Suprapubic skin (tissue), 4 donors: Measurements from ENCODE around the gene CCDC197. TPM values are rescaled to one million over a fixed set of nuclear protein-coding genes. Genes with fewer than 3 reads are reported as not detected.

Experiments used
- DNase-seq, 2 donors: peaks; one replicate each; pipeline ENCODE4 v3.0.0-alpha.2; 2019; ENCODE audit warnings: low spot score in 2 of 2
- H3K27ac ChIP-seq: fragments of 200-600 bp; sonication (generic); one replicate; pipeline ENCODE4 v1.5.1; 2019
- H3K27me3 ChIP-seq: fragments of 200-600 bp; sonication (generic); one replicate; pipeline ENCODE4 v1.5.1; 2019
- H3K36me3 ChIP-seq: fragments of 200-600 bp; sonication (generic); one replicate; pipeline ENCODE4 v1.5.1; 2019
- H3K4me1 ChIP-seq: fragments of 200-600 bp; sonication (generic); one replicate; pipeline ENCODE4 v1.5.1; 2019
- H3K4me3 ChIP-seq: fragments of 200-600 bp; sonication (generic); one replicate; pipeline ENCODE4 v1.5.1; 2019; ENCODE audit warnings: mild to moderate bottlenecking
- H3K9me3 ChIP-seq: fragments of 200-600 bp; sonication (generic); one replicate; pipeline ENCODE4 v1.5.1; 2019
- EP300 ChIP-seq: sonication (generic); formaldehyde crosslinking; IDR thresholded peaks from one replicate; pipeline ENCODE4 v1.6.1; 2017; ENCODE audit warnings: antibody characterized with exemption
- POLR2A ChIP-seq, 2 donors: fragments of 450-650 bp; IDR thresholded peaks; one replicate each; pipeline ENCODE4 v1.6.1; 2017; ENCODE audit warnings: antibody characterized with exemption in 2 of 2, mild to moderate bottlenecking in 2 of 2, moderate library complexity in 2 of 2
- POLR2AphosphoS5 ChIP-seq, 3 donors: sonication (generic); formaldehyde crosslinking; IDR thresholded peaks; one replicate each; pipeline ENCODE4 v1.6.1; 2017; ENCODE audit warnings: antibody characterized with exemption in 3 of 3
- WGBS: methylation state at CpG from one replicate; pipeline ENCODE4 v1.1.5; 2018; 5-methylcytosine and 5-hydroxymethylcytosine counted together
- total RNA-seq, 4 donors: library from RNA; depleted of rRNA; stranded (reverse); fragments of >200 nt; gene quantifications; one replicate each; pipeline ENCODE4 v1.1.0, GENCODE V29; 2016
- TF ChIP-seq, protein P1 (sequence below), 2 donors: fragments of 200-600 bp in 1 of 2; fragments of 450-650 bp in 1 of 2; sonication (generic) in 1 of 2; IDR thresholded peaks; one replicate each; pipeline ENCODE4 v1.5.1; 2016 to 2019; ENCODE audit warnings: antibody characterized with exemption in 2 of 2, mild to moderate bottlenecking in 1 of 2, moderate library complexity in 1 of 2

Gene CCDC197
- total RNA-seq, 4 donors from 2014 or later, result not detected

DNA sequence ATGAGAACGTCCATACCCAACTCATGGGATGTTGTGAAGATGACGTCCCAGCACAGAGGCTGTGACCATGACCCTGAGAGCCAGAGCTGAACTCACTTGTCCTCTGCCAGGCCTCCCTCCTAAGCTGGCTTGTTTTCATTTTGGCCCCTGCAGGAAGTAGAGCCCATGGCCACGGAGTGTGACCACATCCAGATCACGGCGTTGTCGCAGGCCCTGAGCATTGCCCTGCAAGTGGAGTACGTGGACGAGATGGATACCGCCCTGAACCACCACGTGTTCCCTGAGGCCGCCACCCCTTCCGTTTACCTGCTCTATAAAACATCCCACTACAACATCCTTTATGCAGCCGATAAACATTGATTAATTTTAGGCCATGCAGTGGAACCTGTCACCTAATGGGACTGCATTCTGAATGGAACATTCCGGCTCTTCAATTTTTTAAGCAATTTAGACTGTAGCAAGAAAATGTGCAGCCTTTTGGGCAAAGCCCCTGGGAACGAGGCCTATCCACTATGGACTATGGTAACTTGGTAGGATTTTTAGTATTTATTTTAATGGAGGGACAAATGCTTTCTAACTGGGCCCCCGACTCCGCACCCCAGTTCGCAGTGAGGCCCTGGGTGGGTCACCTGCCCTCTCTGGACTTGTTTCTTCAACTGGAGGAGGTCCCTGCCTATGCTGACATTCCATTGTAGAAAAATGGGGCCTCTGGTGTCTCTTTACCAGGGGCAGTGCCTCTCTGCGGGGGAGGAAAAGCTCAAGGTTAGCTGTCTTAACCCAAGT, 48.7 kb downstream of the CCDC197 start:
- Histone ChIP-seq H3K4me3 (no peak overlapping the region), H3K27me3 (no peaks in the 10 kb centered on the region), H3K36me3 (peaks cover 74% of the 10 kb centered on the region), H3K4me1 (peaks cover 6% of the 10 kb centered on the region), H3K27ac (no peak overlapping the region), H3K9me3 (no peaks in the 10 kb centered on the region)
- 84% methylated on average over 19 of the region's 19 CpGs for WGBS
- peak; percentile 9 to 52 for DNase-seq
- no peak for TF ChIP-seq POLR2AphosphoS5 (IDR thresholded peaks at IDR 0.05)
- TF ChIP-seq EP300, result no peak
- TF ChIP-seq, protein P1, sequence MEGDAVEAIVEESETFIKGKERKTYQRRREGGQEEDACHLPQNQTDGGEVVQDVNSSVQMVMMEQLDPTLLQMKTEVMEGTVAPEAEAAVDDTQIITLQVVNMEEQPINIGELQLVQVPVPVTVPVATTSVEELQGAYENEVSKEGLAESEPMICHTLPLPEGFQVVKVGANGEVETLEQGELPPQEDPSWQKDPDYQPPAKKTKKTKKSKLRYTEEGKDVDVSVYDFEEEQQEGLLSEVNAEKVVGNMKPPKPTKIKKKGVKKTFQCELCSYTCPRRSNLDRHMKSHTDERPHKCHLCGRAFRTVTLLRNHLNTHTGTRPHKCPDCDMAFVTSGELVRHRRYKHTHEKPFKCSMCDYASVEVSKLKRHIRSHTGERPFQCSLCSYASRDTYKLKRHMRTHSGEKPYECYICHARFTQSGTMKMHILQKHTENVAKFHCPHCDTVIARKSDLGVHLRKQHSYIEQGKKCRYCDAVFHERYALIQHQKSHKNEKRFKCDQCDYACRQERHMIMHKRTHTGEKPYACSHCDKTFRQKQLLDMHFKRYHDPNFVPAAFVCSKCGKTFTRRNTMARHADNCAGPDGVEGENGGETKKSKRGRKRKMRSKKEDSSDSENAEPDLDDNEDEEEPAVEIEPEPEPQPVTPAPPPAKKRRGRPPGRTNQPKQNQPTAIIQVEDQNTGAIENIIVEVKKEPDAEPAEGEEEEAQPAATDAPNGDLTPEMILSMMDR (IDR thresholded peaks at IDR 0.05), result no peak
- no peak for TF ChIP-seq POLR2A (IDR thresholded peaks at IDR 0.05)

DNA sequence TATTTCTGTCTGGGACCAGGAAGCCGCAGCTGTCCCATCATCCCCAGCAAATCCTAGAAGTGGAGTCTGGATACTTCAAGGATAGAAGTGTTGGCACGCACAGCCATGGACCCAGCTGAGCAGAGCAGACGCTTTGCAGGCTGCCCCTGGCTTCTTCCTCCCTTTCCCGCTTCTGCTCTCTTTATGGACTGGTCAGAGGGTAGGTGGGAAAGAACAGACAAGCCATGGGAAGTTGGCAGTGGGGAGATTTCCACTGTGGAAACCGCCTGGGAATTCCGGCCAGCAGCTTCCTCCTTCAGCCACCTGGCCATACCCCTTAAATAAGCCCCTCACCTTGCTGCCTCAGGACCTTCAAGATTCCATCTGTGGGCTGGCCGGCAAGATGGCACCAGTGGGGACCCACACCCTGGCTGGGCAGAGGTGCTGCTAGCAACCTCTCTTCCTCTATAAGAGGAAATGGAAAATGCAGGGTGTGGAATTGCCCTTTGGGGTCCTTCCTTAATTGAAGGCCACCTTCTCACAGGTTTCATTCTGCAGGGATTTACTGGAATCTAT, 49.7 kb downstream of the CCDC197 start:
- no peak overlapping the region for H3K27ac ChIP-seq
- TF ChIP-seq POLR2A (IDR thresholded peaks at IDR 0.05), result no peak
- no peak for TF ChIP-seq EP300
- TF ChIP-seq, protein P1 (IDR thresholded peaks at IDR 0.05), result no peak
- no peak for TF ChIP-seq POLR2AphosphoS5 (IDR thresholded peaks at IDR 0.05)
- H3K4me1 ChIP-seq, result peaks cover 6% of the 10 kb centered on the region
- H3K9me3 ChIP-seq, result no peaks in the 10 kb centered on the region
- DNase-seq, result peak in 1 of 2 donors; percentile 53
- H3K4me3 ChIP-seq, result no peak overlapping the region
- H3K36me3 ChIP-seq, result peaks cover 84% of the 10 kb centered on the region
- WGBS, result 75% methylated on average over 7 of the region's 7 CpGs
- H3K27me3 ChIP-seq, result no peaks in the 10 kb centered on the region

DNA sequence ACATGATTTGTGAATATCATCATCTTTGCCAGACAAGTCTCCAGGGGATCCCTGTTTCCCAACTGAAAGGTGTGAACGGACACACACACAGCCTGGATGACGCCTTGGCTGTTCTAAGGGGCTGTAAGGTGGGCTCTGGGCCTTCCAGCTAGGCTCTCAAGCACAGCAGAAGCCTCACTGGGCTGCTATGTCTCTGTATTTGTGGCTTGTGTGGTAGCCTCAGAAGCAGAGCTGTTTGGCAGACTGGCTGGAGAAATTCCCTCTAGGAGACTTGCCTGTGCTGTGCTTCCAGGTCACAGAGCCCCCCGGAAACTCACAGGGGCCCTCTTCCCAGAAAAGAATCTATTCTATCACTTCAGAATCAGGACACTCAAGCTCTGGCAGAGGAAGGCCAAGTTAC, 50.5 kb downstream of the CCDC197 start:
- peak in 1 of 2 donors; percentile 54 for DNase-seq
- no peak for TF ChIP-seq POLR2A (IDR thresholded peaks at IDR 0.05)
- no peak for TF ChIP-seq EP300
- TF ChIP-seq, protein P1 (IDR thresholded peaks at IDR 0.05), result no peak
- no peak for TF ChIP-seq POLR2AphosphoS5 (IDR thresholded peaks at IDR 0.05)
- peaks cover 93% of the 10 kb centered on the region for H3K36me3 ChIP-seq

DNA sequence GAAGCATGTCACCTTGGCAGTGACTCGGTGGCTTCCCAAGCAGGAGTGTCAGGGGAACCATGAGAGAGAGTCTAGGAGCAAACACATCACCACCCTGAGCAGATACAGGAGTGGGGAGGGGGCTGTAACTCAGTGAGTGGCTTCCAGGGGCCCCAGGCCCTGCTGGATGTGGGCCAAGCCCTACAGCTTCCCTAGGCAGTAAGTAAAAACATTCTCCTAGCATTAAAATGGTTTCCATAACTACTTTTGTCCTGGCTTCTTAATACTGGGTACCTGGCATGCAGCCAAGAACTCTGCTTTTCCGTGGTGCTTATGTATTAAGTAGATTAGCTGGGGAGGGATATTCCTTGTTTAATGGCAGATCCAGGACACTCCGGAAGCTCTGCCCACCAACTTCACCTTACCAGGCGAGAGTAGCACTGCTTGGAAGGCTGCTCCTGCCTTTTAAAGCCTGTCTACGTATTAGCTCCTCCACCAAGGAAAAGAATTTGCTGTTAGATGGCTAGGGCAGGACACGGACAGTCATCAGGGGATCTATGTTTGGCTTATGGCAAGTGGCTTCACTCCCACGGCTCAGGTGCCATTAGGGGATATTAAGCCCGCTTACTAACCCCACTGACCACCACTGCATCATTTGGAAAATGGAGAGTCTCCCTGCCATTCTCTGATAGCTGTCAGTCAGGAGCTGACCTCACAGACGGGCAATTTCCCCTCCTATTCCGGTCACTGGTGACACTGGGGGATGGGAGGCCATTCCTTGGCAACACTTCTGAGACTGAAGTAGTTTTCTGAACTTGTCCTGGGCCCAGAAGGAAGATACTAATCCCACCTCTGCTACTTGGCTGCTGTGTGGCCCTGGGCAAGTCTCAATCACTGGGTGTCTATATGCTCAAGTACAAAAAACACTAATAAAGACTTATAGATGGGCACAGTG, 51.9 kb downstream of the CCDC197 start:
- Histone ChIP-seq H3K4me3 (no peak overlapping the region), H3K27me3 (no peaks in the 10 kb centered on the region), H3K4me1 (no peaks in the 10 kb centered on the region), H3K9me3 (no peaks in the 10 kb centered on the region), H3K27ac (no peak overlapping the region), H3K36me3 (peaks cover 98% of the 10 kb centered on the region)
- WGBS, result 85% methylated on average over 10 of the region's 10 CpGs
- DNase-seq, result peak in 1 of 2 donors; percentile 48
- TF ChIP-seq POLR2A (IDR thresholded peaks at IDR 0.05) (no peak), EP300 (no peak)

More for the DNA sequence above, 50.5 kb downstream of the CCDC197 start:
- Histone ChIP-seq H3K4me3 (no peak overlapping the region), H3K4me1 (peaks cover under 1% of the 10 kb centered on the region), H3K9me3 (no peaks in the 10 kb centered on the region), H3K27me3 (no peaks in the 10 kb centered on the region), H3K27ac (no peak overlapping the region)
- WGBS, result 88% methylated on average over 1 of the region's 3 CpGs

DNA sequence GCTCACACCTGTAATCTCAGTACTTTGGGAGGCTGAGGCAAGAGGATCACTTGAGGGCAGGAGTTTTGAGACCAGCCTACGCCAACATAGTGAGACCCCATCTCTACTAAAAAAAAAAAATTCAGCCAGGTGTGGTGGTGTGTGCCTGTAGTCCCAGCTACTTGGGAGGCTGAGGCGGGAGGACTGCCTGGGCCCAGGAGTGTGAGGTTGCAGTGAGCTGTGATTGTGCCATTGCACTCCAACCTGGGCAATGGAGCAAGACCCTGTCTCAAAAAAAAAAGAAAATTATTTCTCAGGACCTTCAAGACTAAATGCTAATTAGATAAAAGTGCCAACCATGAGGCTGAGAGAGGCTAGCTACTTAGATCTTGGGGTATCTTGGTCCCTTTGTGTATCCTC, 52.5 kb downstream of the CCDC197 start:
- no peak for TF ChIP-seq POLR2AphosphoS5 (IDR thresholded peaks at IDR 0.05)
- TF ChIP-seq EP300, result no peak
- TF ChIP-seq POLR2A (IDR thresholded peaks at IDR 0.05), result no peak
- Histone ChIP-seq H3K27ac (no peak overlapping the region), H3K36me3 (peaks cover 99% of the 10 kb centered on the region), H3K4me1 (no peaks in the 10 kb centered on the region), H3K9me3 (no peaks in the 10 kb centered on the region), H3K27me3 (no peaks in the 10 kb centered on the region), H3K4me3 (no peak overlapping the region)
- 100% methylated on average over 1 of the region's 2 CpGs for WGBS
- DNase-seq, result peak in 1 of 2 donors; percentile 13
